Glomerular endothelial cell (primary cell): Measurements from ENCODE around the gene DHH. TPM values are rescaled to one million over a fixed set of nuclear protein-coding genes. Genes with fewer than 3 reads are reported as not detected.

ENCODE experiments used
- DNase-seq: peaks from one replicate; pipeline ENCODE4 v3.0.0-alpha.2; 2011; ENCODE audit warnings: low read depth, low spot score; ENCODE audit errors: extremely low read depth
- total RNA-seq: library from RNA; depleted of rRNA; stranded (reverse); fragments of >200 nt; gene quantifications from 2 replicates; pipeline ENCODE4 v1.2.3, GENCODE V29; 2015

The DHH gene
- total RNA-seq, 1 donor from 2014 or later = 0.29 TPM

DNA sequence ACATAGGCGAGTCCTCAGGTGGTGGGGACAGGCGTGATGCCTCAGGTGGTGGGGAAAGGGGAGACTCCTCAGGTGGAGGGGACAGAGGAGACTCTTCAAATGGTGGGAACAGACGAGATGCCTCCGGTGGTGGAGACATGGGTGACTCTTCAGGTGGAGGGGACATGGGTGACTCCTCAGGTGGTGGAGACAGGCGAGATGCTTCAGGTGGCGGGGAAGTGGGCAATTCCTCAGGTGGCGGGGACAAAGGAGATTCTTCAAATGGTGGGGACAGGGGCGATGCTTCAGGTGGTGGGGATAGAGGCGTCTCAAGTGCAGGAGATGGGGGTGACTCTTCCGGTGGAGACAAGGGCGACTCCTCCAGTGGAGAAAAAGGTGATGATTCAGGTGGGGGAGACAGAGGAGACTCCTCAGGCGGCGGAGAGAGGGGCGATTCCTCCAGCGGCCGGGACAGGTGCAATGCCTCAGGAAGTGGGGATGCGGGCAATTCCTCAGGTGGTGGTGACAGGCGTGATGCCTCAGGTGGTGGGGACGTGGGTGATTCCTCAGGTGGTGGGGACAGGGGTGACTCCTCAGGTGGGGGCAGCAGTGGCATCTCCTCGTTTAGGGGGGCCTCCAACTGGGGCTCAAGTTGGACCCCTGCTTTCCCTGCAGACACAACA, 42.7 kb downstream of the DHH start:
- no peak for DNase-seq

- no peak for DNase-seq
Observed at GRCh38 chr12:49051373-49051764, 43.2 kb downstream of the DHH start.

DNA sequence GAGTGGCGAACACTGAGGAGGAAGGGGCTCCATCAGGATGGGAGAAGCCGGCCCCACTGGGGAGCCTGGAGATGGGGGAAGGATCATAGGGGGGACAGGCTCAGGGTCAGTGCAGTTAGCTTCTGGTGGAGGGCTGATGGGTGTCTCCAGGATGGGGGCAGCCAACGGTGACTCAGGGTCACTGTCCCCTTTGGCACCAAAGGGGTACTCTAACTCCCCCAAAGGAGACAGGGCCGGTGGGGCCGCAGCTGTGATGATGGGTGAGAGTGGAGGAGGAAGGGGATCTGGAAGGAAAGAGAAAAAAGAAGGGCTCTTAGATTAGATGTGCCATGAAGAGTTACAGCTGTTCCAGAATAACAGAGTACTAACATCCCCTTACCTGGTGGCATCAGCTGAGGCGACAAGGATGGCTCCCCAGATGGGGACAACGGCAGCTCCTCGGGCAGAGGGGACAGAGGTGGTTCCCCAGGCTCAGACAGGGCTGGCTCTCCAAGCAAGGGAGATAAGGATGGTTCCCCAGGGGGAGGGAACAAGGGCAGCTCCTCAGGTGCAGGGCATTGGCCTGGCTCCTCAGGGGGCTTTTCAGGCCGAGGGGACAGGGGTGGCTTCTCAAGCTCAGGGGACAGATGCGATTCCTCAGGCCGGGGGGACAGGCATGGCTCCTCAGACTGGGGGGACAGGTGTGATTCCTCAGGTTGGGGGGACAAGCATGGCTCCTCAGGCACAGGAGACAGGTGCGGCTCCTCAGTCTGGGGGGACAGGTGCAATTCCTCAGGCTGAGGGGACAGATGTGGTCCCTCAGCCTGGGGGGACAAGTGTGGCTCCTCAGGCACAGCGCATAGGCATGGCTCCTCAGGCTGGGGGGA, 43.9 kb downstream of the DHH start:
- DNase-seq = no peak

DNA sequence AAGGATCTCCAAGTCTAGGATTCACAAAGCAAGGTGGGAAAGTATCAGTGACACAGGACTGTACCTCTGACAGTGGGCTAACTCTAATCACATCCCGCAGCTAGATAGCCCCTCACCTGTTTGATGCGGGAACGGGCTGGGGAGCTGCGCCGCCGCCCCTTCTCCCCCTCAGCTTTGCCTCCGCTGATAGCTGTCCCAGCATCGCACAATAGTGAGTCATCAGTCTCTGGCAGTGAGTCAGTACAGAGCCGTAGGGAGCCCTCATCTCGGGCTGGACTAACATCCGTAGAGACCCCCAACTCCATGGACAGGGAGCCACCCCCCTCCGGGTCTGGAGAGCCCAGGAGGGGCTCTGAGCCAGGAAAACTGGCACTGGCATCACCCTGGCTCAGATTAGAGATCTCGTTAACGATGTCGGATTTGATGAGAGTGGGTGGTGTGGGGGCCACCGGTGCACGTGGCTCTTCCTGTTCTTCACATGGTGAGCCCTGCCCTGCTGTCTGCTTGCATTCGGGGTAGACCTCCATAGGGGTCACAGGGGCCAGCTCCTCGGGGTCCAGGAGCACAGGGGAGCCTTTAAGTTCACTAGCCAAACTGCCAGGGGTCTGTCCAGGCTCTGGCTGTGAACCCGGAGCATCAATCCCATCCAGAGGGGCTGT, 44.9 kb downstream of the DHH start:
- no peak for DNase-seq

DNA sequence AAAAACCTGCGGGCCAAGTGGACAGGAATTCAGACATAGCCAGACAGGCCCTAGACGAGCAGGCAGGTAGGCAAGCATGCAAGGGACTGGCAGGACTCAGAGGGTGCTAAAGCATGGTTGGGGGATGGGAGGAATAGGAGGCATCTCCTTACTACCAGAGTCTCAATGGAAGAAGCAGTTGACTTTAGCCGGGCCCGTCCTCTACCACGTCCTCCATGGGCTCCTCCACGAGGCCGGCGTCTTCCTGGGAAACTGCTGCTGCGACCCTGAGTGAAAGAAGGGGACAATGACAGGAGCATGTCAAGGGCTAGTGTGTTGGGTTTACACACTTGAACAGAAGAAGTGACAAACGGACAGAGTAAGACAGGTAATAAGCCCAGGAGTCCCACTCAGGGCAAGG, 45.6 kb downstream of the DHH start:
- DNase-seq = no peak

GRCh38 chr12:49046129-49046895, 48.3 kb downstream of the DHH start:
- DNase-seq = no peak

DNA sequence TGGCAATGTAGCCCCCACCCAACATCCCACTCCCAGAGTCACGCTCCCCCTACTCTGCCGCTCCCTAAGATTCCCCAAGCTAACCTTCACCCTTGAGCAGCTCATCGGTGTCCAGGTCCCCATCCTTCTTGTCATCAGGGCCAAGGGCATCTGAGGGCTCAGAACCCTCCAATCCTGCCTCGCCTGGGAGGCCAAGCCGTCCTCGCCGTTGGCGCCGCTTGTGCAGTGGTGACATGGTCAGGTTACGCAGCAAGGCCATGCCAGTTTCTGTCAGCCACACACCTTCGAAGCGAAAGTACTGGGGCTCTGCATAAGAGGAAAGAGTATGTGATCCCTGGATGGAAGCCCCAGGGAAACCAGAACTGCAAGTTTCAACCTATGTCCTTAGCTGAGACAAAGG, 49.9 kb downstream of the DHH start:
- DNase-seq = no peak

DNA sequence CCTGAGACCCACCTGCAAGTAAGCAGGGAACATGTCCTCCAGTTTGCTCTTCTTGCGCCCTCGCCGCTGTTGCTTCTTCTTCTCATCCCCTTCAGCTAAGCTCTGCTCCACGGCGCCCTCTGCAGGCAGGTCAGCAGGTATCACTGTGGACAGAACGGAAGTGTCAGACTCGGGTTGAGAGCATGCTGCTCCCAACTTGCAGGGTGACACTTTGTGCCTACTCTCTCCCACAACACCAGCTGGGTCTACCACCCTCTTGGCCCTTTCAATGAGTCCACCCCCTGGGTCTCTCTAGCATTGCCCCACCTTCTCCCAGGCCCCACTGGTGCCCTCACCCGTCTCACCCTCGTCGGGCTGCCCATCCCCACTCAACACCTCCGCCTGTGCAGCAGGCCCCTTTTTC, 50.7 kb downstream of the DHH start:
- DNase-seq = no peak

DNA sequence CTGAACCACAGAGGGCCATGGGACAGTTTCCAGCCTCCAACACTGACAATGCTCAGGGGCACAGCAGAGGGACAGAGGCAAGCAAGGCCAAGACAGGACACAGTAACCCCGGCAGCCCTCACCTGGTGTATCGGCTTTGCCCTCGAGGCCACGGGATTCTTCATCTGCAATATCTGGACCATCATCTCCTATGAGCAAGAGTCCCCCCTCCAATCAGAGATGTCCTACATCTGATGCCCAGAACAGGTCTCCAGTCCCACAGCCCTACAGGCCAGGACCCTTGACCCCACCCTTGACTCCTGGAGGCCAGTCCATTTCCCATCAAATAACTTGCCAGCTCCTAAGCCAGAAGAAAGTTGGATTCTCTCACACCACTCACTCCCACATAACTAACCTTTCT, 51.4 kb downstream of the DHH start:
- DNase-seq = no peak

- no peak for DNase-seq
Observed at GRCh38 chr12:49041881-49042484, 52.6 kb downstream of the DHH start.

DNA sequence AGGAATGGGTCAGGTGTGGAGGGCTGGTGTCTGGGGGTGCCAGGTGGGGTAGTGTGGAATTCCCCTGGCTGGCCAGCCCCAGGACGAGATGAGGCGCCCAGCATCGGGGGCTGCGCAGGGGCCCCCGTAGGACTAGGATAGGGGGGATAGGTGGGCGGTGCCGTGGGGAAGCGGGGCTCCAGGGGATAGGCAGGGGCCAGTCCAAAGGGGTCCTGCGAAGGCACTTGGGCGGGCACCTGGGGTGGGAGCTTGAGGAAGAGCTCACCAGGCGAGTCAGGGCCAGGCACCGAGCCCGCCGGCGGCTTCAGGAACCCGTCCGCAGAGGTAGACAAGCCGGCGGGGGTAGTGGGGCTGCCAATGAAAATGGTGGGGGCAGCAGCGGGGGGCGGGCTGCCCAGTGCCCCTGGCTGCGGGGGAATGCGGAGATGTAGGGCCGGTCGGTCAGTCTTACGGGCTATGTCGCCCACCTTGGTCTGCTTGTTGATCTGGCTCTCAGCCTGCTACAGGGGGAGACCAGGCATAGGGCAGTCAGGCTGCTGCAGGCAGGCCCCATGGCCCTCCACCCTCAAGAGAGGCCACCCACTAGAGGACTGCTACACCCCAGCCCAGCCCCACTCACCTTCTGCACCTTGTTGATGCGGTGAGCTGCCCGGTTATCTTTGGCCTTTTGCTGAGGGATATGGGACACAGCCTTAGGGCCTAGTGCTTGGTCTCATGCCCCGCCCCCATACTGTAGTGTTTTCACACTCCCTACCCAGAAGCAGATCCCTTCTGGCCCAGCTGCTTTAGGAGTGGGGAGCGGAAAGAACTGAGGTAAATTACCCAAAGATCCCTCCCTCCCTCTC, 53.3 kb downstream of the DHH start:
- no peak for DNase-seq

GRCh38 chr12:49040364-49040855, 54.2 kb downstream of the DHH start:
- DNase-seq = no peak

DNA sequence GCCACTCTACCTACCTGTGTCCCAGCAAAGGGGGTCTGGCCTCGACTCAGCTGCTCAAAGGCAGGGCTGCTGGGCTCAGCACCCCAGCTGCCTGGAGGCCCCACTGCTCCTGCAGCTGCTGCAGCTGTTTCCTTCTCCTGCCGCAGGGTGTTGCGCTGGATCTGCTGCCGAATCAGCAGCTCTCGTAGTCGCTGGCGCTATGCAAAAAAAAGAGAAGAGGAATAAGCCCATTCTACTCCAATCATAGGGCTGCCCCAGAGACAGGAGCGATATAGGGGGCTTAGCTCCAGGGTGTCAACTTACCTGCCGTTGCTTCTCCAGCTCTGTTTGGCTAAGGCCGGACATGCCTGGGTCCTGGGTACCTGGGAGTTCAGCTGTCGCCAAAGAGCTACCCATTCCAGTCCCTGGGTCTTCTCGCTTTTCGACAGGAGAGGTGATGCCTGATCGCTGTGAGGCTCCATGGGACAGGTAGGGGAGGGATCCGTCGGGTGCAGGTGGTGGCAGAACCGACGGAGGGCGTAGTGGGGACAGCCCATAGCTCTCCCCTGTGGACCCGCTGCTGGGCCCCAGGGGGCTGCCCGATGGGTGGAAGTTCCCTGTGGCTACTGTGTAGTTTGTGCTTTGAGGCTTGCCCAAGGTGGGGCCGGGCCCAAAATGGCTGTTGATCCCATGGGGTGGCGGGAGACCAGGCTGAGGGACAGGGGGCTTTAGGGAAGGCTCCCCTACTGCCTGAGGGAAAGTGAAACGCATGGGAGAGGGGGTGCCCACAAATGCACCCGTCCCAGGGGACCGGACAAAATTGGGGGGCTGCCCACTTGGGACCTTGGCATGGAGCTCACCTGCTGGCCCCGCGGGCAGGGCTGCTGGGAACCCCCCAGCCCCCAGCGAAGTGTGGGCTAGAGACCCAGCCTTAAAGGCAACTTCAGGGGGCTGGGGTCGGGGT, 54.9 kb downstream of the DHH start:
- DNase-seq = no peak

- no peak for DNase-seq
Observed at GRCh38 chr12:49038291-49038955, 56.2 kb downstream of the DHH start.

DNA sequence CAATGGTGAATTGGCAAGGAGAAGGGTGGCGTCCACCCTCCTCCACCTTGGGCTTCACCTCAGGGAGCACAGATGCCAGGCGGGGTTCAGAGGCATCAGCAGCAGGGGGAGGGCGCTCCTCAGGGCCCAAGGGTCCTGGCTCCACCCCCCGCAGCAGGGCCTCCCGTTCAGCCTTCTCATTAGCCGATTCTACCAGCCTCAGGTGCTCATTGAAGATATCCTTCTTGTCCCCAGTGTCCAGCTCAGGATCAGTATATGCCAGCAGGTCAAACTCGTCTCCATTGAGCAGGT, 56.7 kb downstream of the DHH start:
- DNase-seq = no peak

DNA sequence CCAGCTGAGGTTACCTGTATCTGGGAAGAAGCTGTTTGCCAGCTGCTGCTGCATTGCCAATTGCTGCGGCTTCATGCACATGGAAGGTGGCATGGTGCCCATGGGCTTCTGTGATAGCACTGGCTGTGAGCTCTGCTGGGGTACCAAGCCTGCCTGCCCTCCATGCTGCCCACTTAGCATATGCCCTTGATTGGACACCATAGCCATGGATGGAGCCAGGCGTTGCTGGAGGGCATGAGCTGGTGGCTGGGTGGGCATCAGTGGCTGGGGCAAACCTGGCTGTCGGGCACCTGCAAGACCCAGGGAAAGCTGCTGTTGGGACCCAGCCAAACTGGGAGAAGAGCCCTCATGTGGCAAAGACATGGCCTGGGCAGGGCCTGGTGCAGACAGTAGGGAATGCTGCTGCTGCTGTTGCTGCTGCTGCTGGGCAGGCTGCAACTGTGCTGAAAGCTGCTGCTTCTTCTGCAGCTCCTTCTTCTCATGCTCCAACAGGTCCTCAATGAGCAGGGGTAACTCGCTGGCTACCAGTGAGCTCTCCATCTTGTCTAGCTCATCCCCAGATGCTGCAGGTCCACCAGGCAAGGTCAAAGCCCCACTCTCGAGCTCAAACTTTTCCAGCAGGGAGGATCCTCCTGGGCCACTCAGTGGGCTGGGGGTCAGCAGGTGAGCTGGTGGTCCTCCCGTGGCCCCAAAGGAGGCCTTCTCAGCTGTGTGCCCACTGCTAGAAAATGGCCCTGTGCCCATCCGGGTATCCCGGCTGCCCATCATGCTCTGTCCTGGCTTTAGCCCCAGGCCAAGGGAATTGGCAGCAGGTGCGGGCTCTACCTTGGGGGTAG, 57.3 kb downstream of the DHH start:
- DNase-seq = no peak
